Ishikawa (cell line): ENCODE data around the gene PTPRD.

Experiments used
- EP300 ChIP-seq: IDR thresholded peaks from 2 replicates; pipeline ENCODE4 v1.6.1; 2012; ENCODE audit warnings: borderline replicate concordance
- MAX ChIP-seq: IDR thresholded peaks from 2 replicates; pipeline ENCODE4 v1.6.1; 2012

GRCh38 chr9:8640761-8641160 is 1972.0 kb downstream of the PTPRD start:
- no peak for TF ChIP-seq EP300
- TF ChIP-seq MAX: no peak
